Myocyte (in vitro differentiated cells): ENCODE results near the gene PAPPA. TPM values are rescaled to one million over a fixed set of nuclear protein-coding genes. Genes with fewer than 3 reads are reported as not detected.

Source experiments
- DNase-seq: peaks from one replicate; pipeline ENCODE4 v3.0.0-alpha.2; 2012; ENCODE audit warnings: low read depth
- total RNA-seq: library from RNA; depleted of rRNA; stranded (reverse); fragments of >200 nt; gene quantifications from 2 replicates; pipeline ENCODE4 v1.2.3, GENCODE V29; 2014

The PAPPA gene
- total RNA-seq, 1 donor from 2014 or later: 4.5 TPM

DNA sequence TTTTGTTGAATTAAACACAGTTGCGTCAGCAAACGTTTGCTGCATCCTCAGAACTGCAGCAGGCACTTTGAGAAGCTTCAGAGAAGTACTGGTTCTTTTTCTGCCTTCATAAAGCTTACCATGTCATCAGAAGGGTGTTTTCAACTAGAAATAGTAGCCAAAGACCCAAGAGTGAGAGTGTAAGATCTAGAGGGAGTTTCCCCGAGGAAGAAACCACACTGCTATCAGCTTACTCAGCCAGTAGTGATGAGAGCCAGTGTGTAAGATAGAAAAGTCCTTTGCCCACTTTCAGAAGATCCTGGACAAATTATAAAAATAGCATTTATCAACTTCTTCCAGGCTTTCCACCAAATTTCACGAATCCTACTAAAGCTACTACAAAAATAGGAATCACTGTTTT, 154.5 kb downstream of the PAPPA start:
- DNase-seq: no peak

DNA sequence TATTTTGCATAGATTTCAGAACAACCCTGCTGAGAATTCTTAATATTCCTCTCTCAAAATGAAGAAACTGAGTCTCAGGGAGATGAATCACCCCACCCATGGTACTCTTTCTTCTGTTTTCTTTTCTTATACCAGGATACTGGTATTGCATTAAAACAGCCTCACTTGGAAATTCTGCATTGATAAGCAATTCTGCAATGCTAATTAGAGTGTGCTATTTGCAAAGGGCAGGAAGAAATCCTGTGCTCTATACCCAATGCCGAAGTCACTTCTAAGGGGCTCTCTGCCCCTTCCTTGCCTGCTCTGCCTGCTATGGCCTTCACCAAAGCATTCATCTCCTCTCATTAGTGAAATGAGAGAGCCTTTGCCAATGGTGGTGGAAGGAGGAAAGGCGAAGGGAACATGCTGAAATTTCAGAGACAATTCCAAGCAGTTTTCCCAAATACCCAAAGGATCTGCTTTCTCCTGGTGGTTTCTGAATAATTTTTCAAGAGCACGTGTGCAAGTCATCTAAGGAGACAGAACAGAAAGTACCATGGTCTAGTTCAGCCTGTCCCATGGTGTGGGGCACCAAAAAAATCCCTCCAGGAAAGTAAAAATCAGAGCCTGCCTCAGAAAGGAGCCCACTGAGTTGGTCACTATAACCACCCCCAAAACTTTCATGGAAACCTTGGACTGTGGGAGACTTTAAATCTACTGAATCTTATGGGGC, 156.5 kb downstream of the PAPPA start:
- DNase-seq: no peak

GRCh38 chr9:116312221-116312620, 158.6 kb downstream of the PAPPA start:
- DNase-seq: no peak

DNA sequence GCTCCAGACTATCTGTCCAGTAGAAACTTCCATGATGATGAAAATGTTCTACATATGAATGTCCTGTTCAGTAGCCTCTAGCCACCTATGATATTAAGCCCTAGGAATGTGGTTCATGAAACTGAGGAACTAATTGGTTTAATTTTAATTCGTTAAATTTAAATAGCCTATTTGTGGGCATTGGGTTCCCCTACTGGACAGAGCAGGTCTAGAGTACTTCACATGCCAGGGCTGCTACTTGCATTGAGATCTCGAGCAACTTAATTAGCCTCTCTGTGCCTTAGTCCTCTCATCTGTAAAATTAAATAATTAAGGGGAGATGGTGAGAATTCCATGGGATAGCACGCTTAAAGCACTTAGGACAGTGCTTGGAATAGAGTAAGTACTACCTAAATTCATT, 160.0 kb downstream of the PAPPA start:
- DNase-seq: no peak

GRCh38 chr9:116316246-116316645, 162.7 kb downstream of the PAPPA start:
- DNase-seq: peak; percentile 33

GRCh38 chr9:116317503-116317902, 163.9 kb downstream of the PAPPA start:
- DNase-seq: no peak

GRCh38 chr9:116318468-116319374, 165.1 kb downstream of the PAPPA start:
- DNase-seq: peak; percentile 31

DNA sequence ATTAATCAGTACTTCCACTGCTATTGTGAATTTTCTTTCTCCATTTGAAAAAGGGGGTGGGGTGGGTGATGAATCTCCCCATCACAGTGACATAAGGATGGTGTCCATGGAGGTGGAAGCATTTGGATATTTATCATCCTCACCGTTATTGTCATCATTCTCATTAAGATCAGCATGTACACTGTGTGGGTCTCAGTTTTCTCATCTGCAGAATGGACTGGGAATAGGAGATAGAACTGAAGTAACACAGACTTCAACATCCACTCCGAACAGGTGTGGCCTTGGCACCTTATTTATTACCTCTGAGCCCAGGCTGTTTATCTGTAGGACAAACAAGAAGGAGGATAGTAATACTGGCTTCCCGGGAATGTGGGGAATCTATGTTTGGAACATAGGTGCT, 165.9 kb downstream of the PAPPA start:
- no peak for DNase-seq

DNA sequence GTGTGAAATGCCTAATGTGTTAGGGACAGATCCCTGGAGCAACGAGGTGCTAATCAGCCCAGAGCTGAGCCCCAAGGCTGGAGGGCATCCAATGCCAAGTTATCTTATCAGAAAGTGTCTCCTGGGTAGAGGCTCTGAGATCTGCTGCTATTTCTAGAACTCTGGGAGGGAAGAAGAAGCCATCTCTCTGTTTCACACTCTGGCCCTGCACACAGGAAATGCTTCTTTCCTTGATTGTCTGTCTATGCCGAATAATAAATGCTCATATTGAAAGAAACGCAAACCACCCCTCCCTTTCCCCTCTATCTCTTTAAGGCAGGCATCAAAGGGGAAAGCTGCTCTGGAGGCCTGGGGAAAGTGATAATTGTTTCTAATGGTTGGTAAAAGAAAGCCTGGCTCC, 166.7 kb downstream of the PAPPA start:
- DNase-seq: no peak

- DNase-seq: no peak
Measured at GRCh38 chr9:116322521-116322920, 168.9 kb downstream of the PAPPA start.

DNA sequence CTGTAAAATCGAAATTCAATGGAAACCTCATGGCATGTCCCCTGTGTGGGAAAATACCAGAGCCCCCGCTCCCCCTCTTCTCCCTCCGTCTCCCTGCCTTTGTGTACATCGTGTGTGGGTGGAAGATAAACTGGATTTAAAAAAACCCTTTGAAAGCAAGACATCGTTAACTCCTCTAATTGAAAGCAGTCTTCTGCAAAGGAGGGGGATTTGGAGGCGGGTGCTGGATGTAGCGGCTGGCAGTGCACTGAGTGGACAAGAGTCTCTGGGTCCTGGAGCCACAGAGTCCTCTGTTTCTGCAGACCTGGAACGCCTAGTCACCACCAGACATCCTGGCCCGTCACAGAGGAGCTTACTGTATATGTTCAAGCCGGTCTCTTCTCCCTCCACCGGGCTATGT, 169.4 kb downstream of the PAPPA start:
- no peak for DNase-seq

DNA sequence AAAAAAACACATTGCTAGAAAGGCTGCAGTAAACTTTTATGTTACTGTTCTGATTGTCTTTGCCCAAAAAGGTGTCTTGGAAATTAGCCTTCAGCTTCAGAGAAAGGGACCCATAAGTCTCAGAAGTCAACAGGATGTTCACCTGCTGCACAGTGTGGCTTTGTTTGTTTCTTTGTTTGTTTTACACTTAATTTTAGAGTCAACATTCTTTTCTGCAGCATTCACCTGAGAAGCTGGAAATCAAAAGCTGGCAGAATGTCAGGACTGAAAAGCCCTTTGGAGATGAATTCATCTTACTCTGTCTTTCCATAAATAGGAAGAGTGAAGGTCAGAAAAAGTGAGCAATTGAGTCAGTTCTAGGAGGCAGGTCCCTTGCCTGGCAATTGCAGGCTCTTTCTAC, 170.0 kb downstream of the PAPPA start:
- DNase-seq: no peak

DNA sequence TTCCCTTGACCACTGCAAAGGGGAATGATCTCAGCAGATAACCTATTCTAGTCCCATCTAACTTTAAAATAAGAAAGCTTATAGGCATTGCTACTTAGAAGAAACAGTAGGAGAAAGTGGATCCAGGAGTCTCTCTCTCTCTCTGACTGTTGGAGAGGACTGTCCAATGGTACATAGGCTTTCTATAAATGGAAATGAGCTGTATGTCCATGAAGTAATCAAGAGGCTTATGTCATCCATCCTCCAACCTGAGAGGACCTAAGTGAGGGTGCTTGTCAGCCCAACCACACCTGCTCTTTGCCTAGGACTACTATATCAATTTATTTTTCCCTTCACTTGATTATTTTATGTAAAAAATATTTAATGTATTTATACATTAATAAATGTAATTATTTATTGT, 172.3 kb downstream of the PAPPA start:
- DNase-seq: no peak

- DNase-seq: peak; percentile 37
Measured at GRCh38 chr9:116327701-116328405, 174.3 kb downstream of the PAPPA start.

GRCh38 chr9:116329470-116329869, 175.9 kb downstream of the PAPPA start:
- DNase-seq: no peak

DNA sequence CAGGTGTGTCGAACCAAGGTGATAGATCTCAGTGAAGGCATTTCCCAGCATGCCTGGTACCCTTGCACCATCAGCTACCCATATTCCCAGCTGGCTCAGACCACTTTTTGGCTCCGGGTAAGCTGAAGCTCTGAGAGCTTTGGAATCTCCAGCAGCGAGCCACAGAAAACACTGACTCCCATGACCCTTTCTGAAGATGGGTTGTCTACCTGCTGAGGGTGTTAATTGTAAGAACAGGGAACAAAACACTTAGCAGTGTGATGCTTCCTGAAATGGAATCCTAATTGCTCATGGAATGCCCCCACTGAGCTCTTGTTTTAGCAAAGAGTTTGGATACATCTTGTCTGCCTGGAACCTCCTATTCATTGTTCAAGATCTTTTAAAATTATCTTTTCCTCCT, 177.7 kb downstream of the PAPPA start:
- no peak for DNase-seq

- DNase-seq: no peak
Measured at GRCh38 chr9:116332090-116332489, 178.5 kb downstream of the PAPPA start.

GRCh38 chr9:116333254-116333653, 179.7 kb downstream of the PAPPA start:
- DNase-seq: no peak

- DNase-seq: no peak
Measured at GRCh38 chr9:116334546-116335150, 181.1 kb downstream of the PAPPA start.

- DNase-seq: no peak
Measured at GRCh38 chr9:116335392-116335791, 181.8 kb downstream of the PAPPA start.

DNA sequence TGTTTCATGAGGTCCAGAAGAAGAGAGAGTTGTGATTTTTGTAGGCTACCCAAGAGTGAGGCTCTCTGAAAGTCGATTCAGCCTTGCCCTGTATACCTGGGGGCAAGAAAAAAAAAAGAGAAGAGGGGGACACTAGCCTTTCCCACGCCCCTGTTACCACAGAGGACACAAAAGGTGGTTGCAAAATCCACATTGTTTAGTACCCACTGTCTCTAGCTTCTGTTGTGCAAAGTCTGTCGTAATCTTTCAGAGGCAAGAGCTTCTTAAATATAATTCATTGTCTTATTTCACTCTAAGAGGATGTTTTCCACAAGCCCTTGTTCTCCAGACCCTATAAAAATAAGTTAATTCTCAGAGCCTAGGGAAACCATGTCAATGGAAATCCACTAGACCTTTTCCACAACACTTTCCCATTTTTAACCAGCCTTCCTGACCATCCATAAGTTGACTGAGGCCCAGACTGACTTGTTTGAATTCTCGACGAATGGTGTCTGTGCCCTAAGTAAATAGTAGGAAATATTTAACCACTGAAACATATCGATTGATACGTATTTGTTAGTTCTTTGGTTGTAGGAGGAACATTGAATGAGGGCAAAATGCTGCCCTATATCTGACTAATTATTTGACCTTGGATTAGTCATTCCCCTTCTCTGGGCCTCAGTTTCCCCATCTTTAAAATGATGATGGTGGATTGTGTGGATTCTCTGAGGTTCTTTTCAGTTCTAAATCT, 182.7 kb downstream of the PAPPA start:
- DNase-seq: no peak
